ENCODE data around the gene RMND5B.

The RMND5B gene

GRCh38 chr5:178136990-178137389, 6.2 kb downstream of the RMND5B start:
- DNase-seq: no peak

DNA sequence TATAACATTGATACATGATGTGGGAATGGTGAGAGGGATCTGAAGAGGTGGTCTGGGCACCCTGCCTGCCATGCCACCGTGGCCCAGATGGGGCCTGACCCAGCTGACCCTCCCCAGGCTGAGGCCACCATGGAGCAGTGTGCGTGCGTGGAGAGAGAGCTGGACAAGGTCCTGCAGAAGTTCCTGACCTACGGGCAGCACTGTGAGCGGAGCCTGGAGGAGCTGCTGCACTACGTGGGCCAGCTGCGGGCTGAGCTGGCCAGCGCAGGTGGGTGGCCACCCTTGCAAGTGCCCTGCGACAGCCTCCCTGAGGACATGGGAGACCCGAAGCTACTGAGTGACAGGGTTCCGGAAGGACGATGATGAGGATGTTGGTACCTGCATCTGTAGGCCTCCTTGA, 7.2 kb downstream of the RMND5B start:
- no peak for DNase-seq

GRCh38 chr5:178141550-178141949, 10.7 kb downstream of the RMND5B start:
- no peak for DNase-seq

- DNase-seq: no peak
These were observed 11.8 kb downstream of the RMND5B start for GRCh38 chr5:178142642-178143041.

DNA sequence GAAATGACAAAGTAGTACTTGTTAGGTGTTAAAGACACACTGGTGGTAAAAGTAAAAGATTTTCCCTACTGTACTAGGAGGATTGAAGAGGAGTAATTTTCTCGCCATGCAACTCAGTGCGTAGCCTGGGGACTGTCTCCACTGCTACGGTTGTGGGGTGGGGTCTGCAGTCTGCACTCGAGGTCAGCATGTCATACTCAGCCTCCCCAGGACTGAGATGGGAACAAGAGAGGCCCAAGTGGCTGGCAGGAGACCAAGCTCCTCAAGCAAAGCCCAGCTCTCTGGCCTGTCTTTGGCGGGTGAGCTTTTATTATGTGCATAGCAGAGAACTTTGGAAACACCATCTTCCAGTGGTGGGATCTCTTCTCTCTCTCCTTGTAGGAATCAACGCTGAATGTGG, 12.4 kb downstream of the RMND5B start:
- no peak for DNase-seq

- DNase-seq: peak; percentile 77
These were observed 13.1 kb downstream of the RMND5B start for GRCh38 chr5:178143901-178144300.

- DNase-seq: peak; percentile 21
These were observed 15.4 kb downstream of the RMND5B start for GRCh38 chr5:178145965-178146820.

- DNase-seq: no peak
These were observed 16.6 kb downstream of the RMND5B start for GRCh38 chr5:178147406-178147805.

DNA sequence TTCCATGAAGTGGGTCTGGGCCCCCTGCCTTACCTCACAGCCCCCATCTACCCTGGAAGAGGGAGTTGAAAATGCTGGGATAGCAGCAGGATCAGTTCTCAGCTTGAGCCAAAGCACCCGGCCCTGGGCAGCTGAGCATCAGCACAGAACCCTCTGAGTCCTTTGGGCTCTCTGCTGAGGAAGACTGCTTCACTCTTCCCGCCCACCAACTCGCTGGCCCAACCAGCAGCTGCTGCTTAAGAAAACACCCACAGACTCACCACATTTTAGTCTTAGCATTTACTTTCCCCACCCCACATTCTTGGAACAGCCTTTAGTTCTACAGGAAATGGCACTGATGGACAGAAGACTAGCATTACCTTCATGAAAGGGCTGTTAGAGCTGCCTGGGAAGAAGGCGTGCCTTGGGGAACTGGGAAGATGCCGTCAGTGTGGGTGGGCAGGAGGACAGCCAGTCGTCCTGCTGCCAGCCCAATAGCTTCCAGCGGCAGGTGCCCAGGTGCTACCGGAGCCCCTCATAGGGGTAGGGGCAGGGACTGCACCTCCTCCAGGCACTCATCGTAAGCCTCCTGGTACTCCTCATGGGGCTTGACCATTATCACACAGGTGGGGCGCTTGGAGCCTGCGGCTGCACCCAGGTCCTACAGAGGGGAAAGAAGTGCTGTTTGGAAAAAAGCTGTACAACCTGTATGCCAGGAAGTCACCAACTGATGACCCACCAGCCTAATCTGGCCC, 18.6 kb downstream of the RMND5B start:
- DNase-seq: no peak

GRCh38 chr5:178150977-178151734, 20.3 kb downstream of the RMND5B start:
- DNase-seq: no peak

DNA sequence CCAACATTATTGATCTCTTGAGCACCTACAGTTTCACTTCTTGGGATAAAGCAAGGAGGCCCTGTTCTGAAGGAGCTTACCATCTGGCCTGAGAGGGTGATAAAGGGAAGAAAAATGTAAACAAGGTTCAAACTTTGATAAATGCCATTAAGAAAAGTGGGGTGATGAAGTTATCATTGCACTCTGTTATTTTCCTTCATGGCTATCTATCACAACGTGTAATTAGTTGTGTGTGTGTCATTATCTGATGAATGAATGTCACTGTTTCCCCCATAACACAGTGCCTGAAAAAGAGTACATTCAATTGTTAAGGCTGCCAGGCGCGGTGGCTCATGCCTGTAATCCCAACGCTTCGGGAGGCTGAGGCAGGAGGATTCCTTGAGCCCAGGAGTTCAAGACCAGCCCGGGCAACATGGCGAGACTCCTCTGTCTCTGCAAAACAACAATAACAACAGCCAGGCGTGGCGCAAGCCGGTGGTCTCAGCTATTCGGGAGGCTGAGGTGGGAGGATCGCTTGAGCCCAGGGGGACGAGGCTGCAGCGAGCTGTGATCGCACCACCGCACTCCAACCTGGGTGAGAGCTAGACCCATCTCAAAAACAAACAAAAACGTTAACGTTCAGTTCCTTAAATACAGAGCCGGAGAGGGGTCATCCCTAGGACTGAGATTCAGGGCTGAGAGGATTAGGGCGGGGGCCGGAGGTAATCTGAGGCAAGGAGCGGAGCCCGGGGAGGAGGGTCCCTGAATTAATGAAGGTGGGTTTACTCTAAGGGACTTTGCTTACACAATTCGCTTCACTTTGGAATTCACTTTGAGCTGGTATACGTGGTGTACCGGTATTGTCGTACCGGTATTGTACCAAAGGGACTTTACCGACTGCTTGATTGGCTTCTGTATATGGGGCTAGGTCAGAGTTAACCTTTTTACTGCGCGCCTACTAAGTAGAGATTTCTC, 22.0 kb downstream of the RMND5B start:
- DNase-seq: no peak

DNA sequence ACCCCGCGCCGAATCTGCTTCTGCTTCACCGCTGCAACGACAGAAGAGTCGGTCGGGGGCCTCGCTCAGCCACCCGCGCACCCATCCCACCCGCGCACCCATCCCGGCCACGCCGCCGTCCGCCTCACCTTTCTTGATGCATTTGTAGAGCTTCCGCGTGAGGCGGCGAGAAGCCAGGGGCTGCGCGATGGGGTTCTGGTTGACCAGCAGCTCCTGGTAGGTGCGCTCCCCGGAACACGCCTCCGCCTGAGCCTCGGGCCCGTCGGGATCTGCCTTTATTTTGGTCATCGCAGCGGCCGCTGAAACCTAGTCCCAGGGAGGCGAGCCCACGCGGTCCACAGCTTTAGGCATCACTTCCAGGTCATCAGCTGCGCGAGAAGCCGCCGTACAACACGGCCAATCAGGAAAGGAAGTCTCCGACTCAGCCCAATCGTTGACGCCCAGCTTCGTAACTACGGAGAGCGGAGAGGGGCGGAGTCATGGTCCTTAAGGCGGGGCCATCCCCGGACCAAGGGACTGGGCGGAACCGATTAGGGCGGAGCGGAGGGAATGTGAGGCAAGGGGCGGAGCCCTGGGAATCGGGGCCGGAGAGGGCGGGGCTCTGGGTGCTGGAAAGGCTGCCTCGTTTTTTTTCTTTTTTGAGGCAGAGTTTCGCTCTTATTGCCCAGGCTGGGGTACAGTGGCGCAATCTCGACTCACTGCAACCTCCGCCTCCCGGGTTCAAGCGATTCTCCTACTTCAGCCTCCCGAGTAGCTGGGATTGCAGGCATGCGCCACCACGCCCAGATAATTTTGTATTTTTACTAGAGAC, 22.9 kb downstream of the RMND5B start, which contains the start of gene NHP2:
TSS of gene NHP2 (minus strand) at position 356 of the 811 bp plus-strand sequence. CDS start at position 288, 68 bp downstream.
- DNase-seq: peak; percentile 95

- no peak for DNase-seq
These were observed 24.3 kb downstream of the RMND5B start for GRCh38 chr5:178155065-178155464.

DNA sequence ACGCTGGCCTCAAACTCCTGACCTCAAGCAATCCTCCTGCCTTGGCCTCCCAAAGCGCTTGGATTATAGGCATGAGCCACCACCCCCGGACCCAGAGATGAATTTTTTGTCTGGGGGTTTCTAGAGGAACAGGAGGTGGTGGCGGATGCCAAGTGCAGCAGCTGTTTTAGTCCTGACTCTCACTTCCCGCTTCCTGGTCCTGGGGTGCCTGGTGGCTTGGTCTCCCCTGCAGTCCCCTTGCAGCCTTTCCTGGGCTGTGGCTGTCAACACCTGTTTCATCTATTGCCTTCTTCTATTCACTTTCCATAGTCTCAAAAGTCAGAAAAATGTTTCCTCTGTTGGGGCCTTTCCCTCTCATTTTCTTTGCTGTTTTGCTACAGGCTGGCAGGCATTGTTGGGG, 29.4 kb downstream of the RMND5B start:
- DNase-seq: no peak

- no peak for DNase-seq
These were observed 31.7 kb downstream of the RMND5B start for GRCh38 chr5:178162481-178162880.

DNA sequence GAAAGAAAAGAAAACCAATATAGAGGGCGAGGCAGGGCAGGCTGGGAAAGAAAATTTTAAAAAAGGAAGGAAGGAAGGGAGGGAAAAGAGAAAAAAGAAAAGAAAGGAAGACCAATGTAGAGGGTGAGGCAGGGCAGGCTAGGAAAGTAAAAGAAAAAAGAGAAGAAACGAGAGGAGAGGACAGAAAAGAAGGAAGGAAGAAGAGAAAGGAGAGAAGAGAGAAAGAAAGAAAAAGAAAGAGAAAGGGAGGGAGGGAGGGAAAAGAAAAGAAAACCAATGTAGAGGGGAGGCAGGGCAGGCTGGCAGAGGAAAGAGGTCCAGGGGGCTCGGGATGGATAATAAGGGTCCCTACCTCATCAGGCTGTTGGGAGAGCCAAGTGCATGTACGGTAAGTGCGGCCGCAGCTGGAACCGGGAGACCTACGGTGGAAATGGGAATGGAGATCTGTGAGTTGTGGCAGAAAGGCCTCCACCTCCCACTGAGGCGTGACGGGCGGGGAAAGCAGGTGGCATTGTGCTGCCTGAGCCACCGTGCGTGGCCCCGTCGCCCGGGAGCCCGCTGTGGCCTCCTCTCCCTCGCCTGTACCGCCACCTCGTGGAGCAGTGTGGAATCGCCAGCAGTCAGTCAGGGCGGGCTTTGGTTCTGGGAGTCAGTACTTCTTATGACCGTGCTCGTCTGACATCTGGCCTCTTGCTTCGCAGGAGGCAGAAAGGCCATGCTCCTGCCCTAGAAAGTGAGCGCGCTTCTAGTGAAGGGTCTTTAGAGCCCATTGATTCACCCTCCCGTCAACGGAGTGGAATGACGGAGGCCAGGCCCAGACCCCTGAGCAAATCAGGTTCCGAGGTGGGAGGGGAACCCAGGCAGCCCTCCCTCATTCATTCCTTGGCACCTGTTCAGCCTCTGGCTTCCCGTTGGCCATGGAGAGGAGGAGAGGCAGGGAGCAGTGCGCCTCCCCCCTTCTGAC, 33.2 kb downstream of the RMND5B start:
- peak; percentile 80 for DNase-seq

DNA sequence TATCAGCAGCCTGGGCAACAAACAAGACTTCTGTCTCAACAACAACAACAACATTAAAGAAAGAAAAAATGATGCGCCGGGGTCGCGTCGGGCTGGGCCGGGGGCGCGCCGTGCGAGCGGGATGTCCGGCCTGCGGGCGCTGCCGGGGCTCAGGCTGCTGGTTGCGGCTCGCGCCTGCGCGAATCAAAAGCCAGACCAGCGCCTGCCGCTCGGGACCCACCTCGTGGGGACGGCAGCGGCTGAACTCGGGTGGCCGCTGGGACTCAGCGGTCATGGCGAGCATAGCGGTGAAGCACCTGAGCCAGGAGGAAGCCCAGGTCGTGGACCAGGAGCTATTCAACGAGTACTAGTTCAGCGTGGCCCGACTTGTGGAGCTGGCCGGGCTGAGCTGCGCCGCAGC, 34.8 kb downstream of the RMND5B start:
- DNase-seq: no peak

DNA sequence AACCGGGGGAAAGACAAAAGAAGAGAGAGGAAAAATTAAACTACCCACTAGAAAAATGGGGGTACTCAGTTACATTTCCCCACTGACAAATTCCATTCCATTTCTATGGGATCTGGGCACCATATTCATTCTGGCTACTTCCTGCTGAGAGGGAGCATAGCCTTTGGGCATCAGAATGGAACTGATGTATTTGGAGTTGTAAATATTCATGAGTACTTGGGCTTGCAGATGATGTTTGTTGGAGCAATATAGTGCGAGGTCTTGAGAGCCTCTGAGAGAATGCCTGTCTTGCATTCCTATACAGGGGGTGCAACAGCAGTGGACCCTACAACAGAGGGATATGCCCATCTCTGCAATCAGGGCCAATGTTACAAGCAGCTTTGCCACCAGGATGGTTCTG, 39.6 kb downstream of the RMND5B start:
- no peak for DNase-seq

DNA sequence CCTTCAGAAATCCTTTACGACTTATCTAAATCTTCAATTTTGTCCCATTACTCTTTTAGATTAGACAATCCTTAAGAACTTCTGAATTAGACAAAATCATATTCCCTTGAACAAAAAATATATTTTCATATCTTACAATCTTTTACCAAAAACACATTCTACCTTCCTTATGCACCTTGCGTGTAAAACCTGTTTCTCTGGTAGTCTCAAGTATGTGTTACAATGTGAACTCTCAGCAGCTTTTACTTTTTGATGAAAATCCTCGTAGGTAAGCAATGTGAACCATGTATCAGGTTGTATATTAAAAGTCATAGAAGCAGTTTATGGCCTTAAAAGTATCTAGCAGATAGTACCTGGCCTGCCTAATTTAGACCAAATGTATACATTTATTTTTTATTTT, 43.6 kb downstream of the RMND5B start:
- no peak for DNase-seq

DNA sequence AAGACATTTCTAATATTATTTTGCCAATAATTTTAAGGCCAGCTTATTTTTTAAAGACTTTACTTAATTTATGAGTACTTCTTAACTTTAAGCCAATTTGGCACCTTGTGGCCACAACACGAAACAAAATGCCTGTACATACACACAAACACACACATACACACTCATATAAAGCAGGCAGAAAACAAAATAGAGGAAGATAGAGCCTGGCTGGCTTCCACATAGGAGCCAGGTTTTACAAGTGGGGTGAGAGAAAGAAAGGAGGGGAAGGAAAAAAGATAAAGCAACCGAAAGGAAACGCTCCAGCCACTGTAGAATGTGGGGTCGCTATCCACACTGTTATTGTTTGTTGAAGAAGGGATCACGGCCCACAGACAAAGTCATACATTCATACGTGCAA, 46.0 kb downstream of the RMND5B start:
- DNase-seq: no peak
